ENCODE measurements around the gene GRAMD4.
"Not testable (repeated sequence)": the region's sequence is repeated elsewhere in the genome, so short reads cannot be mapped to it uniquely, and the experiment has no call there.

GRAMD4 gene

GRCh38 chr22:46600273-46600796 is 19.9 kb upstream of the GRAMD4 start:
- no peak for DNase-seq

GRCh38 chr22:46602025-46602424 is 18.2 kb upstream of the GRAMD4 start:
- no peak for DNase-seq

DNA sequence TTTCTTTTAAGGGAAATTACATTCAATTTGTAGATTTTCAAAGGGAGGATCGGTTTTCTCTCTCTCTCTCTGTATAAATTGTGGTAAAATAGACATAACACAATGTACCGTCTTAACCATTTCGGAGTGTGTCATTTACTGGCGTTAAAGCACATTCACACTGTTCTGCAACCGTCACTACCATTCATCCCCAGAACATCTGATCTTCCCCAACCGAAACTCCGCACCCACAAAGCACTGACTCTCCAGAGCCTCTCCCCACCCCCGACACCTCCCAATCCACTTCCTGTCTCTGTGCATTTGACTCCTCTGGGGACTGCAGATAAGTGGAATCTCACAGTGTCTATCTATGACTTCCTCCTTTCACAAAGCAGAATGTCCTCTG is 15.9 kb upstream of the GRAMD4 start:
- peak; percentile 82 to 84 for DNase-seq

GRCh38 chr22:46605117-46605516 is 15.1 kb upstream of the GRAMD4 start:
- DNase-seq = no peak

DNA sequence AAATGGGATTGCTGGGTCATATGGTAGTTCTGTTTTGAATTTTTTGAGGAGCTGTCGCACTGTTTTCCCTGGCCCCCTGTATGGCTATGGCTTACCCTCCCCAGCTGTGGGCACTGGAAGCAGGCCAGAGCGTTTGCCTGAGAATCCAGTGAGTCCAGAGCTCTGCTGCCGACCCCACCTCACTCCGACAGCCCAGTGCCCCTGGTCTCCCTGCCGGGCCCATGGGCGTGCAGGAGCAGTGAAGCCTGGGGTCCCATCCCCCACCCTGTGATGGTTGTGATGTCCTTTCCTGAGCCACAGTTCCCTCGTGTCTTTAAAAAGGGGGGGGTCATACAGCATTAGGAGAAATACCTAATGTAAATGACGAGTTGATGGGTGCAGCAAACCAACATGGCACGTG is 13.3 kb upstream of the GRAMD4 start:
- DNase-seq = no peak

- DNase-seq = no peak
Observed at GRCh38 chr22:46607483-46608114, 12.6 kb upstream of the GRAMD4 start.

DNA sequence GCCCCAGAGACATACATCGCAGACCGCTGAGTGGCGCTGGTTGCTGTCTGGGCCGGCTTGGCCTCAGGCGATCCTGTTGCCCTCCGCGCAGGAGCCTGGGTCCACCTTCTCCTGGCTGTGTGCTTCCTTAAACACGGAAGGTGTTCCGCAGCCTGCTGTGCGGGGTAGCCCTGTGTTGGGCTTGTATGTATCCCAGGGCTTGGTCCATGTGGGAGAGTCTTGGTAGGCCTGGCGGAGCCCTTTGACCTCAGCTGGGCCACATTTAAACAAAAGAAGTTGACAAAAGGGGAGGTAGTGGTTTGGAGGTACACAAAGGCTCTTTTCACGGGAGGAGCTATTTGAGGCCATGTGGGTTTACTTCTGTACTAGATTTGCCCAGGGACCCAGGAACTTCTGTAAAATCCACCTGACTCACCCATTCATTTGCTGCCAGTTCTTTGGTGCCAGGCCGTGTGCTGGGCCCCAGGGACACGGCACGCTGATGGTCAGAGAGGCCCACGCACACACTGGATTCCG is 11.0 kb upstream of the GRAMD4 start:
- DNase-seq = no peak

DNA sequence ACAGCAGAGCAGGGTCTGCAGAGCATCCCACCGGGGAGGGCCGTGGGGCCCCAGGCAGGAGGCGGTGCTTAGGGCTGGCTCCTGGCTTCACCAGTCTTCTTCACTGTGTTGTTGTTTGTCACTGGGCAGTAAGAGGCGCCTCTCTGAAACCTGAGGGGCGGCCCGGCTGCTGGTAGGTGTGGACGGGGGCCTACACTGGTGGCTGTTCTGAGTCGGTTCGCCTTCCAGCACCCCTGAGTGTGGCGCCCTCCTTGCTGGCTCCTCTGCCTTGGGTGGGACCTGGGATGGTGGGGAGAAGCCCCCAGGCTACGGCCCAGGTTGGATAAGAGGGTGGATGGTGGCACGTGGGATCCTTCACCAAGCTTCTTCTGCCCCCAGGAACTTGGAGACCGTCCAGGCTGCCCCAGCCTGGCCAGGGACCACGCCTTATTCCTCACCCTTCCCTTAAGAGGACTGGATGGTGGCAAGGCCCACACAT is 10.4 kb upstream of the GRAMD4 start:
- DNase-seq = no peak

- DNase-seq = no peak
Observed at GRCh38 chr22:46610356-46610755, 9.8 kb upstream of the GRAMD4 start.

DNA sequence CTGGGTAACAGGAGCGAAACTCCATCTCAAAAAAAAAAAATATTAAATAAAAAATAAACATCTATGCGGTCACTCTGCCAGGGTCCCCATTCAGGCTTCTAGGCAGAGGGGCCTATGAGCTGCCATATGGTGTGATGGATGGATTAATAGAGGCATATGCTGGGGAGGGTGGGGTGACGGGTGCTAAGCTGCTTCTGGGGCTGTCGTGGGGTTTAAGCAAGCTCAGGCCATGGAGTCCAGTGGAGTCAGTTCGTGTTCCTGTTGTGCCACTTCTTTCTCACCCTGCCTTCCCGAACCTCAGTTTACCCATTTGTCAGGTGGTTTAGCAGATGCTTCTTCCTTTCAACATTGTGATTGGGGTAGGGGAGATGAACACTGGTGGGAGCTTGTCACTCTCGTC is 9.0 kb upstream of the GRAMD4 start:
- no peak for DNase-seq

DNA sequence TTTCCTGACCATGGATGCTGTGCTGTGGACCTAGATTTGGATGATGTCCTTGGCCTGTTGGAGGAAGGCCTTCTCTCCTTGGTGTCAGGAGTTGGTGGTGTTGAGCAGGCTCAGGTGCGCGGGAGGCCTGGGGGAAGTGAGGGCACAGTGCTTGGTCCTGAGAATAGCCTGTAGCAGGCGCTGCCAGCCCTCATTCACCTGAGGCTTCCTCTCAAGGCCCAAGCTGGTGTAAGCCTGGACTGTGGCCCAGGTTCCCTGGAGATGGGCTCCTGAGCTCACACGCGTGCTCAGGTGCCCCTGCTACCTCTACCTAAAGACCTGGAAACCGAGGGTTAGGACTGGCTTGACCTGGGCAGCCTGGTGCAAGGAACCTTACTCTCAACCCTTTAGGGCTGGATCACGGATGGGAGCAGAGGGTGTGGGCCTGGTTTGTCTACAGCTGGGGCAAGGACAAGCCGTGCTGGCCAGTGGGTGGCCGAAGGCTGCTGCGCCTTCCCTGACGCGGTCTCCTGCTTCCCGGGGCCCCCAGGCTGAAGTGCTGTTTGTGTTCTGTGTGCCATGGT is 7.8 kb upstream of the GRAMD4 start:
- DNase-seq = no peak

DNA sequence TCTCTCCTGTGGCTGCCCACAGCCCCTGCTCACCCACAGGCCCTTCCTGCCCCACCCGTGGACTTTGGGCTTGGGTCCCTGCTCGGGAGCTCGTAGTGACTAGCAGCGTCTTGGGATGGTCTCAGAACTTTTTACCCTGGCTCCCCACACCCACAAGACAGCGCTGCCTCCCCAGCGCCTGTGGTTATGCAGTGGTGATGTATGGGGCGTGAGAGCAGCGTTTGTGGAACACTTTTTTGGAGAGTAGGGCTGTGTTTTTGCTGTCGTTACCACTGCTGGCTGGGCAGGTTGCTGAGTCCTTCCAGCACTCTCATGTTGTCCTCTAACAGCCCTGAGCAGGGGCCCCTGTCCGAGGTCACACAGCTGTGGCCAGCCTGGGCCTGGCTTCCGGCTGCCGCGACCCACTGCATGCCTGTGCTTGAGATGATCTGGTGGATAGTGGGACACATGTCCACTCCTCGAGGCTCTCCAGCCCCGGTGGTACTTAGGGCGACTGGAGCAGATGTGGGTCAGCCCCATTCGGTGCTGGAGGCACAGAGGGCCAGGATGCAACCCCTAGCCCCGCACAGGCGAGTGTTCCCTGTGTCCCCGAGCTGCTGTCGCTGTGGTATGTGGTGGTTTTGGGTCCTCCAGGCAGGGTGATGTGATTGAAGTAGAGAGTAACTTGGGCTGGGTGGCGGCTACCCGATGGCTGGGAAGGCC is 7.1 kb upstream of the GRAMD4 start:
- peak; percentile 61 to 72 for DNase-seq

DNA sequence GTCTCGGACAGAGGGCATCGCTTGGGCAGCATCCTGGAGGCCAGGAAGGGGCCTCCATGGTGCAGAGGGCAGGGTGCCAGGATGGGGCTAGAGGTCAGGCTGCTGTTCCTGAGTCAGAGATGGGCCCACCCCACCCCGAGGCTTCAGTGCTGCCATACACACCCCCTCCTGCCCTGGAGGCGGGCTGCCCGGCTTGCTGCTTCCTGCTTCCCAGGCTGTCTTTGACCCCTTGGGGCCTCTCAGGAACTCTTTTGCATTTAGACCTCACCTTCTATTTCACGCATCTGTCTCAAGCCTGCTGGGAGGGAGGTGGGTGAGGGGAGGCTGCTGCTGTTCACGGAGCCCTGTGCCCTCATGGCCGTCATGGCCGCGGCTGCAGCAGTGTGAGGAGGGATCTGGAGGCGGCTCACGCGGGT is 6.6 kb upstream of the GRAMD4 start:
- peak in 1 of 2 experiments; percentile 53 for DNase-seq

GRCh38 chr22:46614025-46614931 is 5.9 kb upstream of the GRAMD4 start:
- peak; percentile 70 to 73 for DNase-seq

DNA sequence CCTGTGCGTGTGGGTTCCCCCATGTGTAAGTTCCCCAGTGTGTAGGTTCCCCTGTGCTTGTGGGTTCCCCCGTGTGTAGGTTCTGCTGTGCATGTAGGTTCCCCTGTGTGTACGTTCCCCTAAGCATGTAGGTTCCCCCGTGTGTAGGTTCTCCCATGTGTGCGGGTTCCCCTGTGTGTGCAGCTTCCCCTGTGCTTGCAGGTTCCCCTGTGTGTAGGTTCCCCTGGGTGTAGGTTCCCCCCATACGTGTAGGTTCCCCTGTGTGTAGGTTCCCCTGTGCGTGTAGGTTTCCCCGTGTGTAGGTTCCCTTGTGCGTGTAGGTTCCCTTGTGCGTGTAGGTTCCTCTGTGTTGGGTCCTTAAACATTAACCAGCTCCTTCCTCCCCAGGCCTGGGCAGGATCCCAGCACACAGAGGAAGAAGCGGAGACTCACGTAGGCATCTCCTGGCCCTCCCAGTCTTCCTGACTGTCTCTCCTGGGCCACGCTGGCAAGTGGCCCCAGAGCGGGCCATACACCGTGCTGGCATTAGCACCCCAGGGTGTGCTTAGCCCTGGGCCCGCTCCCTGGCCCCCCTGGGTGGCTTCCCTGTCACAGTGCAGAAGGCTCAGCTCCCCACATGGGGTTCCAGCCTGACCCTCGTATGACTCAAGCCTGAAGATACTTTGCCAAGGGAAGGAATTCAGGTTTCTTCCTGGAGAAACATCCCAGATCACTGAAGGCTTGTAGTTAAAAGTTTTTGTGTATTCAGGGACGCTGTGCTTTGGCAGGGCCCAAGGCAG is 2.8 kb upstream of the GRAMD4 start:
- DNase-seq = no peak

DNA sequence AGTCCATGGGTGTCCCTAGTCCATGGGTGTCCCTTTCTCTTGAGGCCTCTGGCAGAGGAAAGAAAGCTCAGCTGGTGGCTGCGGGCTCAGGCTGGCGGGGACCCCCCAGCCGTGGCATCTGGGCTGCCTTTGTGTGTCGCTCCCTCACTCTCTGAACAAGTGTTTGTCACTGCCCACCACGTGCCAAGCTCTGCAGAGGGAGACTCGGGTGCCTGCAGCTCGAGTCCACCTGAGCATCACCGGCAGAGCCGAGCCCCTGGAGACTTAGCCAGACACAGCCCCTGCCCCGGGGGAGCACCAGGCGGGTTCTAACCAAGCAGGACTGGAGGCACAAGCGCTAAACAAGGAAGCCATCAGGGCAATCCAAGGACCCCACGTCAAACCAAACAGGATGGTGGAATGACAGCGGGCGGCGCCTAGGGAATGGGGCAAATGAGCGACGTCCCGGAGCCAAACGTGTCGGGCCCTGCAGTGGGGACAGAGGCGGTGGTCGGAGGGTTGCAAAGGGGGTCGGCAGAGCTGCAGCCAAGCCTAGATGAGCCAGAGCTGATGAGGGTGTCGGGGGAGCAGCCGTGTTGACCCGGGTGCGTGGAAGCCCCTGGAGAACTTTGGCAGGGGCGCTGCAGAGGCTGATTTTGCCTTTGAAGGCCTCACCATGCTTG is 2.1 kb upstream of the GRAMD4 start:
- no peak for DNase-seq

- no peak for DNase-seq
Observed at GRCh38 chr22:46618667-46619066, 1.5 kb upstream of the GRAMD4 start.

DNA sequence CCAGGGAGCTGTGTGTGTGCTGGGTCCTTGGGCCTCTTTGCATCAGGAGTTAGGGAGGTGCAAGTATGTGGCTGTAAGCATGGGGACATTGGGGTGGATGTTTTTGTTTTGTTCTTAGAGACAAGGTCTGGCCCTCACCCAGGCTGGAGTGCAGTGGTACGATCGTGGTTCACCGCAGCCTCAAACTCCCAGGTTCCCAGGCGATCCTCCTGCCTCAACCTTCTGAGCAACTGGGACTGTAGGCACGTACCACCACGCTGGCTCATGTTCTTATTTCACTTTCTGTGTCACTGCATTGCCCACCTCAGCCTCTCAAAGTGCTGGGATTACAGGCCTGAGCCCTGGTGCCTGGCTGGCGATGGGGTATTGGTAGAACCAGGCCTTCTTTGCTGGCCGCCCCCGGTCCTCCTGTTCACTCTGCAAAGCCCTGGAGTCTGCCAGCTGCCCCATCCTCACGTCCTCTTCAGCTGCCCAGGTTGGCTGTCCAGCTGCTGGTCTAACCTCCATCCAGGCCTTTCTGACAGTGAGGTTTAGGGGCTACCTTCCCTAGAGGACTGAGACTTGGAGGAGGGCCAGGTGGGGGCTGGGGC is 851 bp upstream of the GRAMD4 start:
- DNase-seq = no peak

DNA sequence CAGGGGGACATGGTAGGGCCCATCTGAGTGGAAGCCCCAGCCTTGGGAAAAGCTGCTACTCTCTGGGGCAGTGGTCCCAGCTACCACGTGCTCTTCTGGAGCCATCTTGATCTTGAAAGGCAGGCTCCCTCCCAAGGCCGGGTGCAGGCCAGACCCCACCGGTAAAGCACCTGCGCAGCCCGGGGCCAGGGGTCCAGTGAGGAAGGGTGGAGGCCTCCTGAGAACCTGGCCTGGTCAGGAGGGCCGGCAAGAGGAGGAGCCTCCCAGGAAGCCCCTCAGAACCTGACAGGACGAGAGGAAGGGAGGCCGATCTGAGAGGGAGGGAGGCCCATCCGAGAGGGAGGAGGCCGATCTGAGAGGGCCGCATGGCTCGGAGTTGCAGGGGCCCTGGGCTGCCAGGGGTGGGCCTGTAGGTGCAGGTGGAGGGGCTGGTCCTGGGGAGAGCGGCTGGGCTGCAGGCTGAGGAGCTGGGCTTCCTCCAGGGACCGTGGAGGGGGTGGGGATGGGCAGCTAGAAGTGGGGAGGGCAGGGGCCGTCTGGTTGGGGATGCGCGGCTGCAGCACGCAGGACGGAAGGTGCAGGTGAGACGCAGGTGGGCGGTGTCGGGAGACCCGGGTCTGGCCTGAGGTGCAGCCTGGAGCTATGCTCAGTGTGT is 529 bp downstream of the GRAMD4 start:
- DNase-seq = no peak

- not testable (repeated sequence) for DNase-seq
Observed at GRCh38 chr22:46621243-46621930, 1.2 kb downstream of the GRAMD4 start.
